ENCODE data around the gene VAPA. TPM values are rescaled to one million over a fixed set of nuclear protein-coding genes. Genes with fewer than 3 reads are reported as not detected.

Gene VAPA
- total RNA-seq, 4 donors from 2014 or later: 182 to 244 (median 212) TPM

DNA sequence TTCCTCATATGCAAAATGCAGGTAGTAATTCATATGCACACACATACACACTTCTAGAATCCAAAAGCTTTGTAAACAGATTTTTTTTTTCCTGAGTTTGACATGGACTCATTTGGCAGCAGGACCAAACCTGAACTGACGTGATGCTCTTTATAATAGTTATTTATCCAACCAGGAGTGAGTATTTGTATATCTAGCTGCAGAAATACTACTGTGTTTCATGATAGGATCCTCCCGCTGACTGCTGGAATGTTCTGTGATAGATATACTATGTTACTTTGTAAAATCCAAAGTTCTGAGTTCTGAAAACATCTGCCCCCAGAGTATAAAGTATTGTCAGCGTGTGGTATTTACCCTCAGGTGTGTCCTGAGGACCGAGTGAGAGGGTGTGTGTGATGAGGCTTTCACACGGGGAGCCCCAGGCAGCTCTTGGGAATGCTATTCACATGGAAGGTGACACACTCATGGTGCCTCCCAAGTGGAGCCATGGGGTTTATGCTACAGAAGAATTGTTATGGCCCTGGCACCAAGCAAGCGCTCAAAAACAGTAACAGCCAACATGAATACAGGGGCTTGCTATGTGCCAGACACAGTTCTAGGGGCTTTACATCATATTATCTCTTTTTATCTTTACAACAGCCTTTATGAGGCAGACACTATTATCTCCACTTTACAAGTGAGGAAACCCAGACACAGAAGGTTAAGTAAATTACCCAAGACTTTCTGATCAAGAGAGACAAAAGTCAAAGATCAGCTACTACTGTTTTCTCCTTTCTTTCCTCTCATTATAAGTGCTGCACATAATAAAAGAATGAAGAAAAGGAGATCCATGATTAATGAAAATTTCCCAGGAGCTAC is 44.7 kb upstream of the VAPA start:
- TF ChIP-seq POLR2A (IDR thresholded peaks at IDR 0.05) (no peak), POLR2AphosphoS5 (IDR thresholded peaks at IDR 0.05) (no peak), EP300 (IDR thresholded peaks at IDR 0.05) (no peak)
- TF ChIP-seq, protein P1, sequence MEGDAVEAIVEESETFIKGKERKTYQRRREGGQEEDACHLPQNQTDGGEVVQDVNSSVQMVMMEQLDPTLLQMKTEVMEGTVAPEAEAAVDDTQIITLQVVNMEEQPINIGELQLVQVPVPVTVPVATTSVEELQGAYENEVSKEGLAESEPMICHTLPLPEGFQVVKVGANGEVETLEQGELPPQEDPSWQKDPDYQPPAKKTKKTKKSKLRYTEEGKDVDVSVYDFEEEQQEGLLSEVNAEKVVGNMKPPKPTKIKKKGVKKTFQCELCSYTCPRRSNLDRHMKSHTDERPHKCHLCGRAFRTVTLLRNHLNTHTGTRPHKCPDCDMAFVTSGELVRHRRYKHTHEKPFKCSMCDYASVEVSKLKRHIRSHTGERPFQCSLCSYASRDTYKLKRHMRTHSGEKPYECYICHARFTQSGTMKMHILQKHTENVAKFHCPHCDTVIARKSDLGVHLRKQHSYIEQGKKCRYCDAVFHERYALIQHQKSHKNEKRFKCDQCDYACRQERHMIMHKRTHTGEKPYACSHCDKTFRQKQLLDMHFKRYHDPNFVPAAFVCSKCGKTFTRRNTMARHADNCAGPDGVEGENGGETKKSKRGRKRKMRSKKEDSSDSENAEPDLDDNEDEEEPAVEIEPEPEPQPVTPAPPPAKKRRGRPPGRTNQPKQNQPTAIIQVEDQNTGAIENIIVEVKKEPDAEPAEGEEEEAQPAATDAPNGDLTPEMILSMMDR (IDR thresholded peaks at IDR 0.05): no peak
- Histone ChIP-seq H3K9me3 (no peaks in the 10 kb centered on the region), H3K4me1 (peaks cover 14% of the 10 kb centered on the region), H3K27me3 (no peaks in the 10 kb centered on the region), H3K4me3 (no peak overlapping the region), H3K27ac (no peak overlapping the region), H3K36me3 (no peaks in the 10 kb centered on the region)
- 53% methylated on average over 6 of the region's 6 CpGs for WGBS
- no peak for DNase-seq (ENCODE audit: low spot score in 2 of 2)

DNA sequence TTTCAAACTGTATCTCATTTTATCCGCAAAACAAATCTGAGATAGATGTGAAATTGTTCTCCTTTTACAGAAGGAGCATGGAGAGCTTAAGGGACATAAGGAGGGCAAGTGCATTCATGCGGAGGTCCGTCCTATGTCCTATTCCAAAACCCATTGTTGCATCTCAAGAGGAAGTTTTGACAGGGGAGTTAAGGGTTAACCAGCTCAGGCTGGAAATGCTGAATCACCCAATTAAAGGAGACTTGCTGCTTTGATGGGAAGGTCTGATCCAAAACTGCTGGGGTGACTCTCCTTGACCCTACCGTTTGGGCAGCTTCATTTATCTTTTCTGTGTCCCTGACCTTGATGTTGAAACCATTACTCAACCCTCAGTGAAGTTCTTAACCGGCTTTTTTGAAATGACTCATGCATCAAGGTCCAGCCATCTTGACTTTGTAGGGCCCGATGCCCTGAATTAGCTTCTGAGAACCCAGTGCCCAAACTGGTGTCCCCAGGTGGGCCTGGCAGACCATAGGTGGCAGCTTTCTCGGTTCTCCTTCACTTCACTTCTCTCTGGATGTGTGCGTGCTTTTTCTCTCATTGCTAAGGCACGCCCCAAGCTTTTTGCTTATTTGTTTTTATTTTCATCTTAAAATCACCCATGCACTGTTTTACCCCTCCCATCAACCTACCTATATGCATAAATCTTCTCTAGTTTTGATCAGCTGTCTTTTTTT is 43.9 kb upstream of the VAPA start:
- TF ChIP-seq POLR2AphosphoS5 (IDR thresholded peaks at IDR 0.05) (no peak), POLR2A (IDR thresholded peaks at IDR 0.05) (no peak)

DNA sequence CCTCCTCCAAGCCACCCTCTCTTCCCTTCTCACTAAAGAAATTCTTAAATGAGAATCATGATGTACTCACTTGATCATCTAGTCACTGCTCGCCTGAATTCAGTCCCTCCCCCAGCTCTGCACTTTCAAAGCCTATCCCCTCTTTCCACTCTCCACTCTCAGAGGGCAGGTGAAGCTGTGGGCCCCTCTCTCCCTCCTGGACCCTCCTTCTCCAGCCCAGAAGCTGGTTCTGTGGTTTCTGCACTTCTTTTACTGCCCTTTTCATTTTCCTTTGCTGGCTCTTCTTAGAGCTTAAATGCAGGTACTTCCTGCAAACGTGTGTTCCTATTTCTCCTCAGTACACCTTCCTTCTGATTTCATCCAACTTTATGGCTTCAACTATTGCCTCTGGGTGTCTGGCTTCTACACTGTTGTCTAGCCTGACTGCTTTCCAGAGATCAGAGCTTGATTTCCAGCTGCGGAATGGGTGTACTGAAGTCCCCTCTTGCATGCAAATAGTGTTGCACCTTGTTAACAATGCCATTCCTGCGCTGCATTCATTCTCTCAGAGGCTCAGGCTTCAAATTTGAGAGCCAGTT is 43.3 kb upstream of the VAPA start:
- 36% methylated on average over 4 of the region's 4 CpGs for WGBS
- Histone ChIP-seq H3K27me3 (no peaks in the 10 kb centered on the region), H3K4me3 (no peak overlapping the region), H3K9me3 (no peaks in the 10 kb centered on the region), H3K4me1 (peaks cover 14% of the 10 kb centered on the region), H3K36me3 (no peaks in the 10 kb centered on the region), H3K27ac (no peak overlapping the region)
- no peak for DNase-seq (ENCODE audit: low spot score in 2 of 2)
- no peak for TF ChIP-seq POLR2A (IDR thresholded peaks at IDR 0.05)
- TF ChIP-seq POLR2AphosphoS5 (IDR thresholded peaks at IDR 0.05): no peak
- TF ChIP-seq, protein P1 (IDR thresholded peaks at IDR 0.05): no peak
- TF ChIP-seq EP300 (IDR thresholded peaks at IDR 0.05): no peak

More for the DNA sequence above, 43.9 kb upstream of the VAPA start:
- H3K4me1 ChIP-seq: peaks cover 14% of the 10 kb centered on the region
- H3K9me3 ChIP-seq: no peaks in the 10 kb centered on the region
- H3K27ac ChIP-seq: no peak overlapping the region
- no peaks in the 10 kb centered on the region for H3K36me3 ChIP-seq
- 61% methylated on average over 9 of the region's 9 CpGs for WGBS
- DNase-seq (ENCODE audit: low spot score in 2 of 2): no peak
- H3K27me3 ChIP-seq: no peaks in the 10 kb centered on the region
- H3K4me3 ChIP-seq: no peak overlapping the region

DNA sequence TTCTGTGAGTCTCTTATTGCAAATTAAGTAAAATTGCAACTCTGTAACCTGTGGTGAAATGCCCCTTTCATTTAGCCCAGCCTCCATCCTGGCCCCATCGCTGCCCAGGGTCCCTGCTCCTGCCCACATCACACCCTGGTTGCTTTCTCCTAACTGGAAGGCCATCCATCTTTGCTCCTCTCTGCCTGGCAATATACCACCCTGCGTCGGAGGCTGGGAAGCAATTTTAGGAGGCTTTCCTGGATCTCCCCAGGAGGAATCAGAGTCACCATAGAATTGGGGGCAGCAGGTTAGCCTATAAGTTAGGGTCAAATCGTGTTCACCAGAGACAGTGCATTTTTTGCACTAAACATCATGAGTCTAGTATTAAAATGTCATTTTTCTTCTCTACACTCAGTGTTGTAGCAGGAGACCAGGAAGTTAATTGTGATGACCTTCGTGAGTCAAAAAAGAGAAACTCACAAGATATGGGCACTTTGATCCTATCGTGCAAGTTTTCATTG is 42.5 kb upstream of the VAPA start:
- Histone ChIP-seq H3K27ac (no peak overlapping the region), H3K27me3 (no peaks in the 10 kb centered on the region), H3K36me3 (no peaks in the 10 kb centered on the region), H3K9me3 (no peaks in the 10 kb centered on the region), H3K4me3 (no peak overlapping the region), H3K4me1 (peaks cover 14% of the 10 kb centered on the region)
- DNase-seq (ENCODE audit: low spot score in 2 of 2): no peak
- WGBS: 88% methylated on average over 6 of the region's 6 CpGs
- TF ChIP-seq POLR2AphosphoS5 (IDR thresholded peaks at IDR 0.05) (no peak), POLR2A (IDR thresholded peaks at IDR 0.05) (no peak)

DNA sequence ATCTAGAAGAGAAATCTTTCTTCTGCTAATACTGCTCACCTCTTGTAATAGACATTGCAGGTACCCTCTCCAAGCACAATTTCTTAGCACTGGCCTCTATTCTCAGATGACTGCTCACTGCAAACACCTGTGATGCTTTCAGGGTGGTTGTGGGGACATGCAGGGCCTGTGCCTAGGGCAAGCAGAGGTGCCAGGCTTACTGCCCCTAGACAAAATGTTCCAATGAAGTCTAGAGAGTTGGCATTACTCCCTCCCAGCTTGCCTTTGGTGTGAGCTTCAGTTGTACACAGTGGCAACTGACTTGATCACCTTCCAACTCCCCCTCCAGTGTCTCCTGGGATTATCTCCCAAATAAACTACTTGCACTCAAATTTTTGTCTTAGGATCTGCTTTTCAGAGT is 41.0 kb upstream of the VAPA start:
- Histone ChIP-seq H3K4me1 (peaks cover 14% of the 10 kb centered on the region), H3K36me3 (no peaks in the 10 kb centered on the region), H3K27me3 (no peaks in the 10 kb centered on the region), H3K4me3 (no peak overlapping the region), H3K27ac (no peak overlapping the region), H3K9me3 (no peaks in the 10 kb centered on the region)
- TF ChIP-seq POLR2A (IDR thresholded peaks at IDR 0.05) (no peak), EP300 (IDR thresholded peaks at IDR 0.05) (no peak), POLR2AphosphoS5 (IDR thresholded peaks at IDR 0.05) (no peak)
- TF ChIP-seq, protein P1 (IDR thresholded peaks at IDR 0.05): no peak
- no peak for DNase-seq (ENCODE audit: low spot score in 2 of 2)

DNA sequence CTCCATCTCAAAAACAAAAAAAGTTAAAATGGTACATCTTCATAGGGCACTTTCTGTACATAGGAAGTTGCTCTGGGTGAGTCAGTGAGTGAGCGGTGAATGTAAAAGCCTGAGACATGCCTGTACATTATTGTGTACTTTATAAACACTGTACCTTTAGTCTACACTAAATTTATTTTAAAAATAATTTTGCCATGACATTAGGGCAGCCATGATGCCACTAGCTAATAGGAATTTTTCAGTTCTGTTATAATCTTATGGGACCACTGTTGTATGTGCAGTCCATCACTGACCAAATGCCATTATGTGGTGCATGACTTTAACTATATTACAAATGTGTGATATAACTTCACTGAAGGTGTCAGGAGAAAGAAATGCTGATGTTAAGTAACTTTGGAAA is 39.1 kb upstream of the VAPA start:
- no peak for DNase-seq (ENCODE audit: low spot score in 2 of 2)
- peaks cover 7% of the 10 kb centered on the region for H3K4me1 ChIP-seq
- no peaks in the 10 kb centered on the region for H3K27me3 ChIP-seq
- WGBS: 94% methylated on average over 1 of the region's 1 CpG
- no peak overlapping the region for H3K27ac ChIP-seq
- no peak overlapping the region for H3K4me3 ChIP-seq
- no peaks in the 10 kb centered on the region for H3K9me3 ChIP-seq
- TF ChIP-seq EP300 (IDR thresholded peaks at IDR 0.05): no peak
- TF ChIP-seq, protein P1 (IDR thresholded peaks at IDR 0.05): no peak
- no peak for TF ChIP-seq POLR2A (IDR thresholded peaks at IDR 0.05)
- no peak for TF ChIP-seq POLR2AphosphoS5 (IDR thresholded peaks at IDR 0.05)
- no peaks in the 10 kb centered on the region for H3K36me3 ChIP-seq

Measured in suprapubic skin (tissue), 4 donors.